Measurements from ENCODE around the gene POLR2F.
"Not testable (repeated sequence)": the region's sequence is repeated elsewhere in the genome, so short reads cannot be mapped to it uniquely, and the experiment has no call there.

POLR2F gene

DNA sequence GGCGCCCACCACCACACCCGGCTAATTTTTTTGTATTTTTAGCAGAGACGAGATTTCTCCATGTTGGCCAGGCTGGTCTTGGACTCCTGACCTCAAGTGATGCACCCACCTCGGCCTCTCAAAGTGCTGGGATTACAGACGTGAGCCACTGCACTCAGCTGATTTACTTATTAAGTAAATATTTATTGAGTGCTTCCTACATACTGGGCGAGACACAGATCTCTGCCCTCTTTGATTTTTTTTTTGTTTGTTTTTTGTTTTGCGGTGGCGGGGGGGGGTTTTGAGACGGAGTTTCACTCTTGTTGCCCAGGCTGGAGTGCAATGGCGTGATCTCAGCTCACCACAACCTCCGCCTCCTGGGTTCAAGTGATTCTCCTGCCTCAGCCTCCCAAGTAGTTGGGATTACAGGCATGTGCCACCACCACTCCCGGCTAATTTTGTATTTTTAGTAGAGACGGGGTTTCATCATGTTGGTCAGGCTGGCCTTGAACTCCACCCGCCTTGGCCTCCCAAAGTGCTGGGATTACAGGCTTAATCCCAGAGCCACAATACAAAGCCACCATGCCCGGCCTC, 2.4 kb downstream of the POLR2F start:
- not testable (repeated sequence) for DNase-seq

DNA sequence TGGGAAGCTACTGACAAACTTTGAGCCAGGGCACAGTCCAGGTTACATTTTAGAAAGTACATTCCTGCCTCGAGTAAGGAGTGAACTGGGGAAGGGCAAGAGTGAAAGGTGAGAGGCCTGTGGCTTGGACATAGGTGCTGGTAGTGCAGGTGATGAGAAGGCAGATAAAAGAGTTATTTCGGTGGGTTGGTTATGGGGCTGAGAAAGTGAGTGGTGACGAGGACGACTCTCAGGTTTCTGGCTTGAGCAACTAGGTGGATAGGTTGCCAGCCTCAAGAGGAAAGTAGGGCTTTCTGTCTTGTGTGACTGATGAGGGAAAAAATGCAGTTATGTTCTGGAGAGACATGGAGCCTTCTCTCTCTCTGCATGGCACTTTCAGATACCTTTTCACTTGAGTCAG, 3.7 kb downstream of the POLR2F start:
- no peak for DNase-seq

DNA sequence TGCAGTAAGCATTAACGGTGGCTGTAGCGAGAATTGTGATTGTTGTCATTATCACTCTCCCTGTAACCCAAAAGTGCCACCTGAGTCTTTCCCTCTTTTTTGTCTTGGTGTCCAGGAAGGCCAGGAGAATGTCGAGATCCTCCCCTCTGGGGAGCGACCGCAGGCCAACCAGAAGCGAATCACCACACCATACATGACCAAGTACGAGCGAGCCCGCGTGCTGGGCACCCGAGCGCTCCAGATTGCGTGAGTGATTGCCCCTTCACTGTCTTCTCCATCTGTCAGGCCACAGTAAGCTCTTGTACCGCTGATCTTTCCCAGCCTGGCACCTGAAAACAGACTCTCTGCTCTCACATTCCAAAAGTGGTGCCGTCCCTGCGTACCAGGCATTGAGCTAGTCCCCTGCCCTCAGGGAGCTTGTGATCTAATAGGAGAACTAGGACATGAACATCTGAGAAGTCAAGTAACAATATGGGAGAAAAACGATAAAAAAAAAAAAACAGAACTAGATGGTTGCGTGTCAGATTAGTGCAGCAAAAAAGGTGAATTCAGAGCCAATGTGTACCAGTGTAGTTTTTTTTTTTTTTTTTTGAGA, 5.8 kb downstream of the POLR2F start:
- no peak for DNase-seq

DNA sequence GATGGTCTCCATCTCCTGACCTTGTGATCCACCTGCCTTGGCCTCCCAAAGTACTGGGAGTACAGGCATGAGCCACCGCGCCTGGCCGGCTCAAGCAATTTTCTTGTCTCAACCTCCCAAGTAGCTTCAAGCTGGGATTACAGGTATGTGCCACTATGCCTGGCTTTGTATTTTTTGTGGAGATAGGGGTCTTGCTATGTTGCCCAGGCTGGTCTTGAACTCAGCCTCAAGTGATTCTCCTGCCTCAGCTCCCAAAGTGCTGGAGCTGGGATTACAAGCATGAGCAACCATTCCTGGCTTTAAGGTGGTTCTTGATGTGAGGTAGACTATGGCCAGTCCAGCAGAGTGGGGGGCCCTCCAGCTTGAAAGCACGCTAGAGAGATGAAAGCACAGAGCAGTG, 7.6 kb downstream of the POLR2F start:
- no peak for DNase-seq

DNA sequence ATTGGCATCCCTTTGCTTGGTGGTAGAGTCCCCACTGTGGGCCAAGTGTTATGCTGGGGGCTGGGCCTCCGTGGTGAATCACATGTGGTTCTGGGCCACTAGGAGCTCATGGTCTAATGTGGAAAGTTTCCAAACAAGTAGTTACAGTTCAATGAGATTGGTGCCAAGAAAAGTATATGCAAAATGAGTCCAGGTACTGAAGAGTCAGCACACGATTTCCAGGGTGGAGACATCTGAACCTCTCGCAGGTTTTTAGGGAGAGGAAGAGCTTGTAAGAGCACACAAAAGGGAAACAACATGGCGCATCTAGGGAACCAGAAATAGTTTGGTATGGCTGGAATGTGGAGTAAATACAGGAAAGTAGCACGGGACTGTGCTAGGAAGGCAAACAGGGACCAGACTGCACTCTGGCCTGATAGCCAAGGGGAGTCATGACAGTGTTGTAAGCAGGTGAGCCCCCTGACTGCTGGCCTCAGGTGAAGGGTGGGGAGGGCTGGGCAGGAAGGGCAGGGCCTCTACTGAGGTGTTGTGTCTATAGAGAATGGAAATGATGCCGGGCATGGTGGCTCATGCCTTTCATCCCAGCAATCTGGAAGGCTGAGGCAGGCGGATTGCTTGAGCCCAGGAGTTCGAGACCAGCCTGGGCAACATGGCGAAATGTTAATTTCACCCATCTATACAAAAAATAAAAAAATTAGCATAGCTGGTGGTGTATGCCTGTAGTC, 12.6 kb downstream of the POLR2F start:
- DNase-seq = no peak

DNA sequence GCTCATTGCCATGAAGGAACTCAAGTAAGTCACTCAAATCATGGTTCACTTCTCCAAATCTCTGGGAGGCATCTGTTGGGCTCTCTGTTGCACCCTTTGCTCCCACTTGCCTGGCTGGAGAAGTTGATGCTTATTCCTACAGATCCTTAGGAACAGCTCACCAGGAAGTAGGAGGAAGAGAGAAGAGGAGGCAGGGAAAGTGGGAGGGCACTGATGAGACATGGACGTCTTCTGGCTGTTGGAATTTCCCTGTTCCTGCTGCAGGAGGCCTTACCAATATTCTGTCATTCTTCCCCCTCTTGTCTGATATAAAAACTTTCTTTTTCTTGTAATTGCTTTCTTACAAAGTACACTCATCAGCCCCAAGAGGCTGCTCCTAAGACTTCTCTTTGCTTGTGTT, 13.6 kb downstream of the POLR2F start:
- no peak for DNase-seq

DNA sequence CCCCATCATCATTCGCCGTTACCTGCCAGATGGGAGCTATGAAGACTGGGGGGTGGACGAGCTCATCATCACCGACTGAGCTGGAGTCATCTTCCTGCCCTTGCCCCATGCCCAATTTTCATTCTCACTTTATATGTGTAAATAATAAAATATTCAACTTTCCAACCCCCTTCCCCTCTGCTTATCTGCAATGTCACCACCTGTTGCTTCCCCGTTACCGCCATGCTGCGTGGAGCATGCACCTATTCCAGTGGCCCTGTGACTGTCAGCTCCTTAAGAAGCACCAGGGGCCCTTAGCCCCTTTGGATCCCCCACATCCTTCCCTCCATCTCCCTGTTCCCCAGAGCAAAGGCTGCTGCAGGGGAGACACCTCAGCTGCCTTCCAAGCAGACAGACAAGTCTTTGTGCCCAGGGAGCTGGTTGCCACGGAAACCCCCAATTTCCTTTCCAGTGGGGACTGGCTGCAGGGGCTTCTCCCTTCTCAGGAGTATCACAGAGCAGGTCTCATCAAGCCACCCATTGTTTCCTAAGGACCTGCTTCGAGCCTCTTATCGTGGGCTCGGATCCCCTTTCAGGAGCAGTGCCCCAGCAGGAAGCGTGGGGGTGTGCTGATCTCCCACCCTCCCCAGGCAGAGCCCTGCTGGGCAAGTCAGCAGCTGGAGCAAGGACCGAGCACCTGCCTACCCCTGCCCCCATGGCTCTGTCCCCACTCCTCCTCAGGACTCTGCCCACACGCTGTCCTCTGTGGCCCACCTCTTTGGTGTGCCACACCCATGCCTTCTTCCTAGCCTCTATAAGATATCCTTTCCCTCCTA, 14.3 kb downstream of the POLR2F start:
- no peak for DNase-seq

GRCh38 chr22:37968452-37969251, 15.2 kb downstream of the POLR2F start:
- DNase-seq = no peak

GRCh38 chr22:37970864-37971263, 17.4 kb downstream of the POLR2F start:
- no peak for DNase-seq

DNA sequence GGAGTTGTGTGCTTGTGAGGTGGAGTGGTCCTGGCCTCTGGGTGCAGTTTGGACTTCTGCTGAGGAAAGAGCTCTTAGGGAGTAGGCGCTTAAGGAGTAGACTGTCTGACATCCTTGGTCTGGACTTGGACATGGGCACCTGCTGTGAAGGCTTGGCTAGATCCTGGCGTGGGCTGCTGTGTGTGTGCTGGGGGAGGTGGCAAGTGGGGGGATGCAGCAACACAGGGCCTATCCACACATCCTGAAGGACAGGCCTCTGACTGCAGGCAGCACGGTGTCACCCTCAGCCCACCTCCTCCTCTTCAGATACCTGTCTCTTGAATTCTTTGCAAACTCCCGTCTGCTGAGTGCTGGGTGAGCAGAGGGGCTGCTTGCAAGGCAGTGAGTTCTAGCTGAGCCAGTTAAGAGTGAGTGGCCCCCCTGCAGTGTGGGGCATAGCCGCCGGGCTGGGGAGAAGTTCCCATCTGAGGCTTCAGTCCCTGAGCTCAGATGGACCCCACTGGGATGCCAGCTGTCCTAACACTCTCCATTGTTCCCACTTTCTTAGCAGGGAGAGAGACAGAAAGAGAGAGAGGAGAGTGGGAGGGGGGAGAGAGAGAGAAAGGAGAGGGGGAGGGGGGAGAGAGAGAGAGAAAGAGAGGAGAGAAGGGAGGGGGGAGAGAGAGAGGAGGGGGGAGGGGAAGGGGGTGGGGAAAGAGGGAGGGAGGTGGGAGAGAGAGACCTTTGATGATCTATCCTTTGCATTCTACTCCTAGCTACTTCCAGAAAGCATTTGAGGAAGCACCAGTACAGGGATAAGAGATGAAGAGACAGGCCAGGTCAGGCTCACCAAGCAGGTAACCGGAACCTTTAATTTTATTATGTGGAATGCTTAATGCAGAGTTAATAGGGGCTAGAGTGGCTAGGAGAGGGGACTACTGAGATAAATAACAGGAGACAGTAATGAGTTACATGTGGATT, 18.3 kb downstream of the POLR2F start:
- no peak for DNase-seq

DNA sequence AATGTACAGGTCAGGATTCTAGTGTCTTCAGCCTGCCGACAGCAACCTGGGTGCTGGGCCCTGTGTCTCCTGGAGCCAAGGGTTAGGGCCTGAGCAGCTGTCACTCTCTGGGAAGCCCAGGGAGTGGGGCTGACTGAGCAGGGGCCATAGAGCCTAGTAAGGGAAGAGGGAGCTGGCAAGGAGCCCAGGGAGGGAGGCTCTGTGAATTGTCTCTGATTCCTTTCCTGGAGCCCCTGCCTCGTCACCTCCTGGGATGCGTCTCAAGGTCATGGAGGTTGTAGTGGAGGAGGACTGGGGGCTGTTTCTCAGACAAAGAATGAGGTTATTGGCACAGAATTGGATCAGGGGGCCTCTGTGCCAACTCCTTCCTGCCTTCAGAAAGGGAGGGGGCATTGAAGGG, 19.0 kb downstream of the POLR2F start:
- DNase-seq = no peak

- DNase-seq = no peak
These were observed 20.0 kb downstream of the POLR2F start for GRCh38 chr22:37973271-37974170.

GRCh38 chr22:37975153-37975552, 21.7 kb downstream of the POLR2F start:
- no peak for DNase-seq

DNA sequence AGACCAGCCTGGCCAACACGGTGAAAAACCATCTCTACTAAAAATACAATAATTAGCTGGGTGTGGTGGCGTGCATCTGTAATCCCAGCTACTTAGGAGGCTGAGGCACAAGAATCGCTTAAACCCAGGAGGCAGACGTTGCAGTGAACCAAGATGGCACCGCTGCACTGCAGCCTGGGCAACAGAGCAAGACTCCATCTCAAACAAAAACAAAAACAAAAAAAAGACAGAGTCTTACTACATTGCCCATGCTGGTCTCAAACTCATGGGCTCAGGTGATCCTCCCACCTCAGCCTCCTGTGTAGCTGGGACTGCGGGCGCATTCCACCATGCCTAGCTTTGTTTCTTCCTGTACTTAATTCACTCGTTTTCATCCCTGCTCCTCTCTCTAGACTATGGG, 22.5 kb downstream of the POLR2F start:
- DNase-seq = not testable (repeated sequence)

GRCh38 chr22:37976547-37976946, 23.0 kb downstream of the POLR2F start:
- DNase-seq = no peak

DNA sequence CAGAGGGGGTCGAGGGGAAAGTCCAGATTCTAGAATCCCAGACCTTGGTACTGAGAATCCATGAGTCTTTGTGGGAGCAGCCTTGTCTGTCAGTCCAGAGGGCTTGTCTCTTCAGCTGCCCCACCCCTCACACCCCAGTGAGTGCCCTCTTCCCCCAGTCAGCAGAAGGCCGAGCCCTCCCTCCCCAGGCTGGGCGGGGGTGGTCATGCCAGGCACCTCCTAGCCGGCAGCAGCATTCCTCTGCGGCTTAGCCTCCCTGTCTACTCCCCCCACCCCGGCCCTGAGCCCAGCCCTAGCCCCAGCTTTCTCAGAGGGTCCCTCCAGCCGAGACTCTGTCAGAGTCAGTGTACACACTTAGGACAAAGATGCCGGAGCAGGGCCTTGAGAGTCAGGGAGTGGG, 26.3 kb downstream of the POLR2F start:
- DNase-seq = no peak

DNA sequence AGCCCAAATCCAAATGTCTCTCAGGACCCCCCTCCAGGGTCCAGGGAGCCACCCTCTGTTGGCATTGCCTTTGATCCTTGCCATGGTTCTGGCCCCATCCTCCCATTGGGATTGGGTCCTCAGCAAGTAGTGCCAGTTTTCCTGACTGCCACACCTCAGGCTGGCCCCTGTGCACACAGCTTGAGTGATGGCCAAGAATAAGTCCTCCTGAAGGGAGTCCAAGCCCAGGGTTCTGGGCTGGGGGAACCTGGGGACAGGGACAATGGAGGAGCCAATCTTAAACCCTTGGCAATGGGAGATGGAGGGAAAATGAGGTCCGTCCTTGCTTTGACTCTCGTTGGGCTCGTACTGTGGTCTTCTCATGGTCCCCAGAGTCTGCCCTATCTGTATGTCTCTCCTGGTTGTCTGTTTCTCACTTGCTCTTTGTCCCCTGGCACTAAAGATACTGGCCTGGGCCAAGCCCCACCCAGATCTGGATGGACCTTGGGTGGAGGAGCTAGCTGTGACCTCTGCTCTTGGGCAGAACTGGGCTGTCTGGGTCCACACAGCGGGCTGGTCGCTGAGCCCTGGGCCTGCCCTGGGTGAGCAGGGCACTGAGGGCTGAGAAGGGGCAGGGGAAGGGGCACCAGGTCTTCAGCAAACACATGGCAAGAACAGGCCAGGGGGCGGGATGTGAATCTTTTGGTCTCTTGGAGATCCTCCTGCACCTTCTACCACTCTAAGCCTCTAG, 27.9 kb downstream of the POLR2F start:
- DNase-seq = no peak

GRCh38 chr22:37982151-37982785, 28.8 kb downstream of the POLR2F start:
- no peak for DNase-seq

Data from activated CD8-positive, alpha-beta memory T cell treated with anti-CD3 and anti-CD28 coated beads, Interleukin-2, amount 50 U/mL, for 48 hours (primary cell).